ENCODE data around the gene HDAC8. TPM values are rescaled to one million over a fixed set of nuclear protein-coding genes. Genes with fewer than 3 reads are reported as not detected.
"Not testable (repeated sequence)": the region's sequence is repeated elsewhere in the genome, so short reads cannot be mapped to it uniquely, and the experiment has no call there.

The HDAC8 gene
- total RNA-seq, 1 experiment from 2014 or later, result 33.5 TPM

GRCh38 chrX:72604705-72605104 lies 32.1 kb upstream of the HDAC8 start:
- no peak for DNase-seq (ENCODE audit: low read depth, low spot score)
- intact Hi-C loops (cut with micrococcal nuclease; ENCODE audit: unreplicated experiment), result no loop called here
- no TSS peak for BruUV-seq (replicated peaks)
- in situ Hi-C loops (cut with HindIII; ENCODE audit: low pct_unique_long_range_greater_than_20kb, low sequenced_read_pairs), result no loop called here
- Histone ChIP-seq H3K36me3 (ENCODE audit: control insufficient read depth, insufficient read depth, low read length) (no peaks in the 10 kb centered on the region; the same call in 1 of the 2 replicates), H3K4me3 (ENCODE audit: low read depth in 2 of 2, low read length in 2 of 2) (no peak overlapping the region), H3K27ac (ENCODE audit: low read length) (no peak overlapping the region), H3K27me3 (ENCODE audit: control insufficient read depth, insufficient read depth, low read length) (no peaks in the 10 kb centered on the region), H3K9me3 (ENCODE audit: control insufficient read depth, insufficient read depth, low read depth, low read length) (no peaks in the 10 kb centered on the region), H3K4me1 (ENCODE audit: control insufficient read depth, insufficient read depth, low read length) (no peaks in the 10 kb centered on the region)
- ChIA-PET CTCF (no interaction called here), POLR2A (interaction anchor here (0.6 kb wide), 1 partner anchor 93 kb away, joined by 5 read pairs; no protein-coding TSS in a partner anchor)
- TF ChIP-seq, protein P1, sequence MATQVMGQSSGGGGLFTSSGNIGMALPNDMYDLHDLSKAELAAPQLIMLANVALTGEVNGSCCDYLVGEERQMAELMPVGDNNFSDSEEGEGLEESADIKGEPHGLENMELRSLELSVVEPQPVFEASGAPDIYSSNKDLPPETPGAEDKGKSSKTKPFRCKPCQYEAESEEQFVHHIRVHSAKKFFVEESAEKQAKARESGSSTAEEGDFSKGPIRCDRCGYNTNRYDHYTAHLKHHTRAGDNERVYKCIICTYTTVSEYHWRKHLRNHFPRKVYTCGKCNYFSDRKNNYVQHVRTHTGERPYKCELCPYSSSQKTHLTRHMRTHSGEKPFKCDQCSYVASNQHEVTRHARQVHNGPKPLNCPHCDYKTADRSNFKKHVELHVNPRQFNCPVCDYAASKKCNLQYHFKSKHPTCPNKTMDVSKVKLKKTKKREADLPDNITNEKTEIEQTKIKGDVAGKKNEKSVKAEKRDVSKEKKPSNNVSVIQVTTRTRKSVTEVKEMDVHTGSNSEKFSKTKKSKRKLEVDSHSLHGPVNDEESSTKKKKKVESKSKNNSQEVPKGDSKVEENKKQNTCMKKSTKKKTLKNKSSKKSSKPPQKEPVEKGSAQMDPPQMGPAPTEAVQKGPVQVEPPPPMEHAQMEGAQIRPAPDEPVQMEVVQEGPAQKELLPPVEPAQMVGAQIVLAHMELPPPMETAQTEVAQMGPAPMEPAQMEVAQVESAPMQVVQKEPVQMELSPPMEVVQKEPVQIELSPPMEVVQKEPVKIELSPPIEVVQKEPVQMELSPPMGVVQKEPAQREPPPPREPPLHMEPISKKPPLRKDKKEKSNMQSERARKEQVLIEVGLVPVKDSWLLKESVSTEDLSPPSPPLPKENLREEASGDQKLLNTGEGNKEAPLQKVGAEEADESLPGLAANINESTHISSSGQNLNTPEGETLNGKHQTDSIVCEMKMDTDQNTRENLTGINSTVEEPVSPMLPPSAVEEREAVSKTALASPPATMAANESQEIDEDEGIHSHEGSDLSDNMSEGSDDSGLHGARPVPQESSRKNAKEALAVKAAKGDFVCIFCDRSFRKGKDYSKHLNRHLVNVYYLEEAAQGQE (IDR thresholded peaks at IDR 0.05; ENCODE audit: insufficient read depth in 1 of 2, low read depth in 2 of 2, low read length in 1 of 2), result no peak
- TF ChIP-seq TCF7L2 (IDR thresholded peaks at IDR 0.05; ENCODE audit: low read depth, low read length) (no peak), SIN3A (IDR thresholded peaks at IDR 0.05; ENCODE audit: borderline replicate concordance, insufficient read depth, low read depth, low read length) (no peak), POLR2AphosphoS5 (IDR thresholded peaks at IDR 0.05; ENCODE audit: low read depth, low read length) (no peak)
- TF ChIP-seq, protein P2, sequence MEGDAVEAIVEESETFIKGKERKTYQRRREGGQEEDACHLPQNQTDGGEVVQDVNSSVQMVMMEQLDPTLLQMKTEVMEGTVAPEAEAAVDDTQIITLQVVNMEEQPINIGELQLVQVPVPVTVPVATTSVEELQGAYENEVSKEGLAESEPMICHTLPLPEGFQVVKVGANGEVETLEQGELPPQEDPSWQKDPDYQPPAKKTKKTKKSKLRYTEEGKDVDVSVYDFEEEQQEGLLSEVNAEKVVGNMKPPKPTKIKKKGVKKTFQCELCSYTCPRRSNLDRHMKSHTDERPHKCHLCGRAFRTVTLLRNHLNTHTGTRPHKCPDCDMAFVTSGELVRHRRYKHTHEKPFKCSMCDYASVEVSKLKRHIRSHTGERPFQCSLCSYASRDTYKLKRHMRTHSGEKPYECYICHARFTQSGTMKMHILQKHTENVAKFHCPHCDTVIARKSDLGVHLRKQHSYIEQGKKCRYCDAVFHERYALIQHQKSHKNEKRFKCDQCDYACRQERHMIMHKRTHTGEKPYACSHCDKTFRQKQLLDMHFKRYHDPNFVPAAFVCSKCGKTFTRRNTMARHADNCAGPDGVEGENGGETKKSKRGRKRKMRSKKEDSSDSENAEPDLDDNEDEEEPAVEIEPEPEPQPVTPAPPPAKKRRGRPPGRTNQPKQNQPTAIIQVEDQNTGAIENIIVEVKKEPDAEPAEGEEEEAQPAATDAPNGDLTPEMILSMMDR (IDR thresholded peaks at IDR 0.05), result no peak
- no peak for ATAC-seq

- no TSS peak for BruUV-seq (replicated peaks)
- in situ Hi-C loops (cut with HindIII; ENCODE audit: low pct_unique_long_range_greater_than_20kb, low sequenced_read_pairs) (no loop called here), intact Hi-C loops (cut with micrococcal nuclease; ENCODE audit: unreplicated experiment) (no loop called here)
- no peaks in the 10 kb centered on the region for H3K9me3 ChIP-seq (ENCODE audit: control insufficient read depth, insufficient read depth, low read depth, low read length)
- POLR2A ChIA-PET, result interaction anchor here (0.6 kb wide), 1 partner anchor 94 kb away, joined by 5 read pairs; no protein-coding TSS in a partner anchor
- DNase-seq (ENCODE audit: low read depth, low spot score) (no peak), ATAC-seq (no peak)
- H3K27me3 ChIP-seq (ENCODE audit: control insufficient read depth, insufficient read depth, low read length), result no peaks in the 10 kb centered on the region
- H3K4me3 ChIP-seq (ENCODE audit: low read depth in 2 of 2, low read length in 2 of 2), result no peak overlapping the region
- CTCF ChIA-PET, result no interaction called here
- TF ChIP-seq TCF7L2 (IDR thresholded peaks at IDR 0.05; ENCODE audit: low read depth, low read length) (no peak), POLR2AphosphoS5 (IDR thresholded peaks at IDR 0.05; ENCODE audit: low read depth, low read length) (no peak), SIN3A (IDR thresholded peaks at IDR 0.05; ENCODE audit: borderline replicate concordance, insufficient read depth, low read depth, low read length) (no peak)
- TF ChIP-seq, protein P1 (IDR thresholded peaks at IDR 0.05; ENCODE audit: insufficient read depth in 1 of 2, low read depth in 2 of 2, low read length in 1 of 2), result no peak
- TF ChIP-seq, protein P2 (IDR thresholded peaks at IDR 0.05), result no peak
- no peaks in the 10 kb centered on the region; the same call in 1 of the 2 replicates for H3K36me3 ChIP-seq (ENCODE audit: control insufficient read depth, insufficient read depth, low read length)
- H3K4me1 ChIP-seq (ENCODE audit: control insufficient read depth, insufficient read depth, low read length), result no peaks in the 10 kb centered on the region
- no peak overlapping the region for H3K27ac ChIP-seq (ENCODE audit: low read length)
Observed at GRCh38 chrX:72604112-72604511, 31.5 kb upstream of the HDAC8 start.

DNA sequence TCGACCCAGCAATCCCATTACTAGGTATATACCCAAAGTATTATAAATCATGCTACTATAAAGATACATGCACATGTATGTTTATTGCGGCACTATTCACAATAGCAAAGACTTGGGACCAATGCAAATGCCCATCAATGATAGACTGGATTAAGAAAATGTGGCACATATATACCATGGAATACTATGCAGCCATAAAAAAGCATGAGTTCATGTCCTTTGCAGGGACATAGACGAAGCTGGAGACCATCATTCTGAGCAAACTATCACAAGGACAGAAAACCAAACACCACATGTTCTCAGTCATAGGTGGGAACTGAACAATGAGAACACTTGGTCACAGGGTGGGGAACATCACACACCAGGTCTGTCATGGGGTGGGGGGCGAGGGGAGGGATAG lies 18.4 kb upstream of the HDAC8 start:
- intact Hi-C loops (cut with micrococcal nuclease; ENCODE audit: unreplicated experiment); H3K27me3 ChIP-seq (ENCODE audit: control insufficient read depth, insufficient read depth, low read length); in situ Hi-C loops (cut with HindIII; ENCODE audit: low pct_unique_long_range_greater_than_20kb, low sequenced_read_pairs); ATAC-seq; H3K4me1 ChIP-seq (ENCODE audit: control insufficient read depth, insufficient read depth, low read length); H3K4me3 ChIP-seq (ENCODE audit: low read depth in 2 of 2, low read length in 2 of 2); BruUV-seq (replicated peaks); H3K36me3 ChIP-seq (ENCODE audit: control insufficient read depth, insufficient read depth, low read length); H3K9me3 ChIP-seq (ENCODE audit: control insufficient read depth, insufficient read depth, low read depth, low read length); H3K27ac ChIP-seq (ENCODE audit: low read length); DNase-seq (ENCODE audit: low read depth, low spot score); POLR2A ChIA-PET: not testable (repeated sequence)
- CTCF ChIA-PET, result interaction anchor here (0.7 kb wide), 1 partner anchor 51 kb away, joined by 8 read pairs; no protein-coding TSS in a partner anchor
